ENCODE data around the gene CCL11. TPM values are rescaled to one million over a fixed set of nuclear protein-coding genes. Genes with fewer than 3 reads are reported as not detected.

CCL11 gene
- total and polyA plus RNA-seq, 2 experiments from 2014 or later: not detected

DNA sequence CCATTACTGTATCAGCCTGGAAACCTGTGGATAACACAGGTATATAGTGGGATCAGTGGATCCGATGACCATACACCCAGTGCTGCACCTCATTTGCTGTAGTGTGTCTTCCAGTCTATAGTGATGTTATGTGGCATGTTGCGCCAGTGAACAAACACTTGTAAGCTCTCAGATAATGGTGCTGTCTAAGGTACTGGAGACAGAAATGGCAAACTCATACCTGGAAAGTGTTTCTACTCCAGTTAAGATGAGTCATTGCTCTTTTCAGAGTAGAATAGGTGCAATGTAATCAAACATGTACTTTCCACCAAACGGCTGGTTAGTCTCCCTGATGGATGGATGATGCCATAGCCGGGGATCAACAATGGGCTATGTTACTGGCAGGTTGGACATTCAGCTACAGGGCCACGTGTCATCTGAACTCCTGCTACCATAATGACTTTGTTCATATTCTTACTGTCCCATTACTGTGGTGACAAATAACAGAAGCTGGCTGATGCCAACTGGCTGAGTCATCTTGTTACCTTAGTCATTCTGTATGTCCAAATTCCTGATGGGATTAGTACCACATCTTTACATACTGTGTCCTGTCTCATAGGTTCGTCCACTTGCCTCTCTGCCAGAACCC, 6.3 kb downstream of the CCL11 start (continued):
- TF ChIP-seq, protein P1, sequence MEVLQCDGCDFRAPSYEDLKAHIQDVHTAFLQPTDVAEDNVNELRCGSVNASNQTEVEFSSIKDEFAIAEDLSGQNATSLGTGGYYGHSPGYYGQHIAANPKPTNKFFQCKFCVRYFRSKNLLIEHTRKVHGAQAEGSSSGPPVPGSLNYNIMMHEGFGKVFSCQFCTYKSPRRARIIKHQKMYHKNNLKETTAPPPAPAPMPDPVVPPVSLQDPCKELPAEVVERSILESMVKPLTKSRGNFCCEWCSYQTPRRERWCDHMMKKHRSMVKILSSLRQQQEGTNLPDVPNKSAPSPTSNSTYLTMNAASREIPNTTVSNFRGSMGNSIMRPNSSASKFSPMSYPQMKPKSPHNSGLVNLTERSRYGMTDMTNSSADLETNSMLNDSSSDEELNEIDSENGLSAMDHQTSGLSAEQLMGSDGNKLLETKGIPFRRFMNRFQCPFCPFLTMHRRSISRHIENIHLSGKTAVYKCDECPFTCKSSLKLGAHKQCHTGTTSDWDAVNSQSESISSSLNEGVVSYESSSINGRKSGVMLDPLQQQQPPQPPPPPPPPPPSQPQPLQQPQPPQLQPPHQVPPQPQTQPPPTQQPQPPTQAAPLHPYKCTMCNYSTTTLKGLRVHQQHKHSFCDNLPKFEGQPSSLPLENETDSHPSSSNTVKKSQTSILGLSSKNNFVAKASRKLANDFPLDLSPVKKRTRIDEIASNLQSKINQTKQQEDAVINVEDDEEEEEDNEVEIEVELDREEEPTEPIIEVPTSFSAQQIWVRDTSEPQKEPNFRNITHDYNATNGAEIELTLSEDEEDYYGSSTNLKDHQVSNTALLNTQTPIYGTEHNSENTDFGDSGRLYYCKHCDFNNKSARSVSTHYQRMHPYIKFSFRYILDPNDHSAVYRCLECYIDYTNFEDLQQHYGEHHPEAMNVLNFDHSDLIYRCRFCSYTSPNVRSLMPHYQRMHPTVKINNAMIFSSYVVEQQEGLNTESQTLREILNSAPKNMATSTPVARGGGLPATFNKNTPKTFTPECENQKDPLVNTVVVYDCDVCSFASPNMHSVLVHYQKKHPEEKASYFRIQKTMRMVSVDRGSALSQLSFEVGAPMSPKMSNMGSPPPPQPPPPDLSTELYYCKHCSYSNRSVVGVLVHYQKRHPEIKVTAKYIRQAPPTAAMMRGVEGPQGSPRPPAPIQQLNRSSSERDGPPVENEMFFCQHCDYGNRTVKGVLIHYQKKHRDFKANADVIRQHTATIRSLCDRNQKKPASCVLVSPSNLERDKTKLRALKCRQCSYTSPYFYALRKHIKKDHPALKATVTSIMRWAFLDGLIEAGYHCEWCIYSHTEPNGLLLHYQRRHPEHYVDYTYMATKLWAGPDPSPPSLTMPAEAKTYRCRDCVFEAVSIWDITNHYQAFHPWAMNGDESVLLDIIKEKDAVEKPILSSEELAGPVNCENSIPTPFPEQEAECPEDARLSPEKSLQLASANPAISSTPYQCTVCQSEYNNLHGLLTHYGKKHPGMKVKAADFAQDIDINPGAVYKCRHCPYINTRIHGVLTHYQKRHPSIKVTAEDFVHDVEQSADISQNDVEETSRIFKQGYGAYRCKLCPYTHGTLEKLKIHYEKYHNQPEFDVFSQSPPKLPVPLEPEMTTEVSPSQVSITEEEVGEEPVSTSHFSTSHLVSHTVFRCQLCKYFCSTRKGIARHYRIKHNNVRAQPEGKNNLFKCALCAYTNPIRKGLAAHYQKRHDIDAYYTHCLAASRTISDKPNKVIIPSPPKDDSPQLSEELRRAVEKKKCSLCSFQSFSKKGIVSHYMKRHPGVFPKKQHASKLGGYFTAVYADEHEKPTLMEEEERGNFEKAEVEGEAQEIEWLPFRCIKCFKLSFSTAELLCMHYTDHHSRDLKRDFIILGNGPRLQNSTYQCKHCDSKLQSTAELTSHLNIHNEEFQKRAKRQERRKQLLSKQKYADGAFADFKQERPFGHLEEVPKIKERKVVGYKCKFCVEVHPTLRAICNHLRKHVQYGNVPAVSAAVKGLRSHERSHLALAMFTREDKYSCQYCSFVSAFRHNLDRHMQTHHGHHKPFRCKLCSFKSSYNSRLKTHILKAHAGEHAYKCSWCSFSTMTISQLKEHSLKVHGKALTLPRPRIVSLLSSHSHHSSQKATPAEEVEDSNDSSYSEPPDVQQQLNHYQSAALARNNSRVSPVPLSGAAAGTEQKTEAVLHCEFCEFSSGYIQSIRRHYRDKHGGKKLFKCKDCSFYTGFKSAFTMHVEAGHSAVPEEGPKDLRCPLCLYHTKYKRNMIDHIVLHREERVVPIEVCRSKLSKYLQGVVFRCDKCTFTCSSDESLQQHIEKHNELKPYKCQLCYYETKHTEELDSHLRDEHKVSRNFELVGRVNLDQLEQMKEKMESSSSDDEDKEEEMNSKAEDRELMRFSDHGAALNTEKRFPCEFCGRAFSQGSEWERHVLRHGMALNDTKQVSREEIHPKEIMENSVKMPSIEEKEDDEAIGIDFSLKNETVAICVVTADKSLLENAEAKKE (CRISPR knock-in tag; IDR thresholded peaks at IDR 0.05): no peak
- TF ChIP-seq JUNB (IDR thresholded peaks at IDR 0.05; ENCODE audit: unreplicated experiment) (no peak), CREB1 (CRISPR knock-in tag; IDR thresholded peaks at IDR 0.05; ENCODE audit: low read depth) (no peak), POLR2AphosphoS5 (IDR thresholded peaks at IDR 0.05; ENCODE audit: low read depth) (no peak)

DNA sequence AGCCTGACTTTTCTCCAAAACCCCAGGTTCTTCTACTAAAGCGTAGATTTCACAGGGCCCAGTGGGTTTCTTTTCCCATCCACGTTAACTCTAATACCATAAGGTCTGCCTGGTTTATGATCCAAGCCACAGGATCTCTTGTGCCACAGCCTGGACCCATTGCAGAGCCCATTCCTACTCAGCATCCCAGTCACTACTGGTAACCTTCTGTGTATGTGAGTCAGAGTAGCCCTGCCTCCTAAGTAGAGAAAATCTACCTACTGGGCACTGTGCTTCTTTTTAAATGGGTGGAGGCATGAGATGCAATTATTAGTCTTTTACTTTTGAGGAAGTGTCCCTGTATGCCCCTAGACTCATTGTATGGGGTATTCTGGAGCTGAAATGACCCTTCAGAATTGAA, 13.5 kb downstream of the CCL11 start:
- no peak overlapping the region for H3K4me3 Mint-ChIP-seq

More for the DNA sequence above, 13.5 kb downstream of the CCL11 start:
- Mint-ChIP-seq H3K9me3 (no peaks in the 10 kb centered on the region; the same call in 2 of the 3 replicates), H3K27me3 (ENCODE audit: insufficient read depth, low read depth, poor library complexity) (peaks cover 11% of the 10 kb centered on the region), H3K4me1 (peaks cover 6% of the 10 kb centered on the region; the same call in 2 of the 3 replicates), H3K36me3 (ENCODE audit: low read depth) (no peaks in the 10 kb centered on the region), H3K27ac (no peak overlapping the region)
- Histone ChIP-seq H3K79me2 (replicated peaks; ENCODE audit: insufficient read depth) (no peaks in the 10 kb centered on the region), H3K27ac (ENCODE audit: low read depth) (no peak overlapping the region), H3K4me3 (no peak overlapping the region), H3K9me2 (ENCODE audit: insufficient read depth) (no peaks in the 10 kb centered on the region; the same call in 1 of the 2 replicates), H3F3A (replicated peaks; ENCODE audit: low read depth) (no peaks in the 10 kb centered on the region), H3K27me3 (ENCODE audit: insufficient read depth) (peaks cover 4% of the 10 kb centered on the region; the same call in 1 of the 2 replicates), H2AFZ (peak overlapping the region; percentile 98; the same call in 1 of the 2 replicates), H3K36me3 (ENCODE audit: insufficient read depth) (no peaks in the 10 kb centered on the region), H3K4me1 (ENCODE audit: insufficient read depth) (peaks cover 5% of the 10 kb centered on the region; the same call in 1 of the 2 replicates), H3K4me2 (no peak overlapping the region), H4K20me1 (replicated peaks; ENCODE audit: insufficient read depth) (no peaks in the 10 kb centered on the region)
- TF ChIP-seq EZH2 (IDR thresholded peaks at IDR 0.05; ENCODE audit: low read depth, unreplicated experiment) (no peak), EZH2phosphoT487 (IDR thresholded peaks at IDR 0.05; ENCODE audit: unreplicated experiment) (no peak), REST (IDR thresholded peaks at IDR 0.05; ENCODE audit: unreplicated experiment) (no peak), POLR2AphosphoS5 (IDR thresholded peaks at IDR 0.05; ENCODE audit: low read depth) (no peak), CREB1 (CRISPR knock-in tag; IDR thresholded peaks at IDR 0.05; ENCODE audit: low read depth) (no peak), STAT1 (IDR thresholded peaks at IDR 0.05; ENCODE audit: unreplicated experiment) (no peak)
- ATAC-seq: no peak
- no peak for DNase-seq (ENCODE audit: low spot score)
